ENCODE data around the gene C1QB.

GRCh38 chr1:22680726-22681125, 27.7 kb downstream of the C1QB start:
- no peak for TF ChIP-seq CTCF (conservative IDR thresholded peaks at IDR 0.05; ENCODE audit: low read length)
- no peak for TF ChIP-seq EZH2phosphoT487 (IDR thresholded peaks at IDR 0.05; ENCODE audit: borderline replicate concordance)
